ENCODE data around the gene GLIS2. TPM values are rescaled to one million over a fixed set of nuclear protein-coding genes. Genes with fewer than 3 reads are reported as not detected.
"Not testable (repeated sequence)": the region's sequence is repeated elsewhere in the genome, so short reads cannot be mapped to it uniquely, and the experiment has no call there.

The GLIS2 gene
- total and polyA plus RNA-seq, 12 donors = 6.9 to 16.9 (median 13.9) TPM

GRCh38 chr16:4341250-4341649 is 25.4 kb downstream of the GLIS2 start:
- WGBS, 2 donors = 91 to 94% methylated on average over 13 of the region's 13 CpGs
- no peak overlapping the region for H3K27ac ChIP-seq
- H3K4me1 ChIP-seq = peaks cover 16 to 41% (median 26%) of the 10 kb centered on the region in 9 donors
- H3K4me3 ChIP-seq = no peak overlapping the region
- DNase-seq (no peak), ATAC-seq (no peak)
- no peak for TF ChIP-seq CTCF (IDR thresholded peaks at IDR 0.05)
- no peaks in the 10 kb centered on the region for H3K27me3 ChIP-seq
- no peaks in the 10 kb centered on the region for H3K9me3 ChIP-seq
- intact Hi-C loops (cut with DNase I) = no loop called here
- peaks cover 0 to 52% (median 3%) of the 10 kb centered on the region in 9 donors for H3K36me3 ChIP-seq

- no peaks in the 10 kb centered on the region for H3K27me3 ChIP-seq
- 85 to 87% methylated on average over 21 of the region's 21 CpGs for WGBS, 2 donors
- peaks cover 21 to 47% (median 31%) of the 10 kb centered on the region in 9 donors for H3K4me1 ChIP-seq
- ATAC-seq (no peak), DNase-seq (no peak)
- H3K9me3 ChIP-seq = no peaks in the 10 kb centered on the region
- intact Hi-C loops (cut with DNase I) = no loop called here
- H3K27ac ChIP-seq = no peak overlapping the region
- H3K4me3 ChIP-seq = no peak overlapping the region
- H3K36me3 ChIP-seq = peaks cover 0 to 33% (median 0%) of the 10 kb centered on the region in 9 donors
- TF ChIP-seq CTCF (IDR thresholded peaks at IDR 0.05) = no peak
These were observed 27.2 kb downstream of the GLIS2 start for GRCh38 chr16:4342866-4343744.

- ATAC-seq; DNase-seq; H3K27me3 ChIP-seq; H3K9me3 ChIP-seq; intact Hi-C loops (cut with DNase I); H3K4me3 ChIP-seq: not testable (repeated sequence)
- Histone ChIP-seq H3K4me1 (peaks cover 19 to 48% (median 33%) of the 10 kb centered on the region in 9 donors), H3K27ac (peak overlapping the region in 1 of 10 donors; percentile 72), H3K36me3 (peaks cover 0 to 21% (median 0%) of the 10 kb centered on the region in 9 donors)
- 52 to 56% methylated on average over 9 of the region's 10 CpGs for WGBS, 2 donors
These were observed 28.6 kb downstream of the GLIS2 start for GRCh38 chr16:4344300-4344982.

- no peak for TF ChIP-seq CTCF (IDR thresholded peaks at IDR 0.05)
- Histone ChIP-seq H3K27me3 (no peaks in the 10 kb centered on the region), H3K4me3 (no peak overlapping the region), H3K9me3 (no peaks in the 10 kb centered on the region), H3K27ac (peak overlapping the region in 1 of 10 donors; percentile 72), H3K4me1 (peaks cover 17 to 48% (median 31%) of the 10 kb centered on the region in 9 donors), H3K36me3 (peaks cover 0 to 19% (median 0%) of the 10 kb centered on the region in 9 donors)
- DNase-seq (no peak), ATAC-seq (no peak)
- WGBS, 2 donors = 76 to 85% methylated on average over 26 of the region's 26 CpGs
- intact Hi-C loops (cut with DNase I) = no loop called here
These were observed 29.3 kb downstream of the GLIS2 start for GRCh38 chr16:4344983-4345835.

Data from heart right ventricle (tissue), 16 donors.